H1 (cell line): ENCODE results near the gene AGPS. TPM values are rescaled to one million over a fixed set of nuclear protein-coding genes. Genes with fewer than 3 reads are reported as not detected.

Experiments
- CTCF ChIA-PET: fragments of 300-600 bp; sonication (Branson Sonifier 250); formaldehyde crosslinking; loops from one replicate; lab custom pipeline; 2021; ENCODE audit not compliant: partially characterized antibody; lab: Charles Lee
- POLR2A ChIA-PET: fragments of 300-600 bp; sonication (Branson Sonifier 250); formaldehyde crosslinking; loops from one replicate; lab custom pipeline; 2021; ENCODE audit warnings: inconsistent platforms; ENCODE audit not compliant: partially characterized antibody; lab: Charles Lee
- DNase-seq, 2 experiments: peaks; one replicate each; pipeline versions ENCODE4 v3.0.0 to v3.0.0-alpha.2; 2010 to 2022; ENCODE audit warnings: low spot score in 2 of 2, low read depth in 1 of 2, mixed read lengths in 1 of 2
- FAIRE-seq: peaks from 2 replicates; lab custom pipeline; 2011; peaks lifted over from hg19 to GRCh38; lab: Jason Lieb, UNC
- H2AFZ ChIP-seq: 2 replicates; pipeline ENCODE4 v1.8.1; 2012; ENCODE audit warnings: low read length, inconsistent platforms
- H2AK5ac ChIP-seq: 2 replicates; pipeline ENCODE4 v1.6.1; 2013; ENCODE audit warnings: low read depth, low read length
- H2BK120ac ChIP-seq: replicated peaks from 2 replicates; pipeline ENCODE3; 2013; ENCODE audit warnings: low read depth, low read length, inconsistent platforms
- H2BK12ac ChIP-seq: 2 replicates; pipeline ENCODE4 v1.6.1; 2013; ENCODE audit warnings: low read depth, low read length
- H2BK15ac ChIP-seq: 2 replicates; pipeline ENCODE4 v1.6.1; 2013; ENCODE audit warnings: low read length
- H2BK20ac ChIP-seq: 2 replicates; pipeline ENCODE4 v1.6.1; 2013; ENCODE audit warnings: low read length
- H2BK5ac ChIP-seq: 2 replicates; pipeline ENCODE4 v1.6.1; 2013; ENCODE audit warnings: low read depth, low read length
- H3K14ac ChIP-seq: 2 replicates; pipeline ENCODE4 v1.6.1; 2013; ENCODE audit warnings: inconsistent platforms; ENCODE audit not compliant: insufficient read length
- H3K18ac ChIP-seq: 2 replicates; pipeline ENCODE4 v1.6.1; 2013; ENCODE audit warnings: low read length; ENCODE audit errors: extremely low read depth
- H3K23ac ChIP-seq: 2 replicates; pipeline ENCODE4 v1.6.1; 2013; ENCODE audit warnings: inconsistent platforms; ENCODE audit not compliant: insufficient read length
- H3K23me2 ChIP-seq: 2 replicates; pipeline ENCODE4 v1.6.1; 2013; ENCODE audit warnings: low read depth, low read length
- H3K27ac ChIP-seq: 2 replicates; pipeline ENCODE4 v1.6.1; 2011; ENCODE audit warnings: low read depth, low read length, inconsistent platforms
- H3K27me3 ChIP-seq, 4 experiments: replicated peaks in 1 of 4; 1 replicate in 1 of 4; 2 replicates in 3 of 4; pipeline versions ENCODE4 v1.6.1 to v1.8.1; 2011 to 2013; ENCODE audit warnings: low read length in 3 of 4, mild to moderate bottlenecking in 3 of 4, inconsistent platforms in 2 of 4, mixed read lengths in 2 of 4, moderate library complexity in 1 of 4; ENCODE audit not compliant: control insufficient read depth in 3 of 4, insufficient read depth in 3 of 4; ENCODE audit errors: extremely low read depth in 1 of 4
- H3K36me3 ChIP-seq, 4 experiments: 2 replicates each; pipeline versions ENCODE4 v1.6.1 to v1.8.1; 2011 to 2013; ENCODE audit warnings: mild to moderate bottlenecking in 4 of 4, low read length in 3 of 4, moderate library complexity in 2 of 4, control low read depth in 1 of 4, inconsistent platforms in 1 of 4; ENCODE audit not compliant: insufficient read depth in 4 of 4, control insufficient read depth in 2 of 4
- H3K4ac ChIP-seq: replicated peaks from 2 replicates; pipeline ENCODE3; 2013; ENCODE audit warnings: low read length, low read depth, mixed read lengths, inconsistent platforms; ENCODE audit not compliant: insufficient read length
- H3K4me1 ChIP-seq, 4 experiments: replicated peaks in 1 of 4; 1 replicate in 1 of 4; 2 replicates in 3 of 4; pipeline versions ENCODE4 v1.6.1 to v1.8.1; 2011 to 2013; ENCODE audit warnings: low read length in 3 of 4, inconsistent platforms in 2 of 4, mixed read lengths in 1 of 4; ENCODE audit not compliant: insufficient read depth in 4 of 4, control insufficient read depth in 3 of 4
- H3K4me2 ChIP-seq, 2 experiments: 2 replicates each; pipeline versions ENCODE4 v1.6.1 to v1.8.1; 2011 to 2013; ENCODE audit warnings: low read depth in 2 of 2, low read length in 2 of 2, control low read depth in 1 of 2, inconsistent platforms in 1 of 2, mild to moderate bottlenecking in 1 of 2; ENCODE audit not compliant: insufficient read depth in 1 of 2
- H3K4me3 ChIP-seq, 4 experiments: fragments of 200-600, 300-600 bp in 1 of 4; sonication (generic), shearing (Covaris generic), sonication (Bioruptor Twin) in 1 of 4; 2 replicates each; pipeline versions ENCODE4 v1.5.1 to v1.8.1; 2011 to 2016; ENCODE audit warnings: low read length in 4 of 4, low read depth in 3 of 4, control low read depth in 2 of 4, inconsistent platforms in 2 of 4, mild to moderate bottlenecking in 2 of 4, mixed read lengths in 1 of 4, moderate library complexity in 1 of 4; ENCODE audit not compliant: insufficient read depth in 2 of 4; ENCODE audit errors: extremely low read depth in 1 of 4
- H3K56ac ChIP-seq: replicated peaks from 2 replicates; pipeline ENCODE3; 2013; ENCODE audit warnings: low read depth, mild to moderate bottlenecking, mixed read lengths, low read length, inconsistent platforms; ENCODE audit not compliant: insufficient read length
- H3K79me1 ChIP-seq: 2 replicates; pipeline ENCODE4 v1.6.1; 2013; ENCODE audit warnings: low read depth, low read length, control low read depth
- H3K79me2 ChIP-seq, 2 experiments: 2 replicates each; pipeline versions ENCODE4 v1.6.1 to v1.8.1; 2012 to 2013; ENCODE audit warnings: low read length in 2 of 2, mild to moderate bottlenecking in 2 of 2, inconsistent platforms in 1 of 2; ENCODE audit not compliant: insufficient read depth in 2 of 2, control insufficient read depth in 1 of 2
- H3K9ac ChIP-seq, 4 experiments: replicated peaks in 1 of 4; 1 replicate in 1 of 4; 2 replicates in 3 of 4; pipeline versions ENCODE4 v1.6.1 to v1.8.1; 2011 to 2013; ENCODE audit warnings: low read depth in 3 of 4, low read length in 3 of 4, control low read depth in 2 of 4, mild to moderate bottlenecking in 2 of 4, moderate library complexity in 2 of 4, inconsistent platforms in 1 of 4; ENCODE audit errors: extremely low read depth in 1 of 4
- H3K9me3 ChIP-seq, 2 experiments: 2 replicates each; pipeline versions ENCODE4 v1.6.1 to v1.8.1; 2012 to 2013; ENCODE audit warnings: mild to moderate bottlenecking in 2 of 2, moderate library complexity in 2 of 2, control low read depth in 1 of 2, inconsistent platforms in 1 of 2, low read depth in 1 of 2, low read length in 1 of 2, mixed read lengths in 1 of 2; ENCODE audit not compliant: insufficient read depth in 2 of 2
- H4K20me1 ChIP-seq, 2 experiments: replicated peaks in 1 of 2; 2 replicates each; pipeline versions ENCODE3 to v1.8.1; 2011 to 2013; ENCODE audit warnings: inconsistent platforms in 2 of 2, low read length in 2 of 2, mild to moderate bottlenecking in 1 of 2; ENCODE audit not compliant: insufficient read depth in 2 of 2, control insufficient read depth in 1 of 2
- H4K5ac ChIP-seq: 2 replicates; pipeline ENCODE4 v1.6.1; 2013; ENCODE audit warnings: low read length, low read depth, mixed read lengths, inconsistent platforms; ENCODE audit not compliant: insufficient read length
- H4K8ac ChIP-seq: 2 replicates; pipeline ENCODE4 v1.8.0; 2013; ENCODE audit warnings: mild to moderate bottlenecking, moderate library complexity, low read length, inconsistent platforms; ENCODE audit not compliant: insufficient read depth; ENCODE audit errors: extremely low read depth
- H4K91ac ChIP-seq: replicated peaks from 2 replicates; pipeline ENCODE3; 2013; ENCODE audit warnings: low read length, mixed read lengths, inconsistent platforms; ENCODE audit not compliant: insufficient read length
- TCF12 ChIP-seq: IDR thresholded peaks from 2 replicates; pipeline ENCODE4 v1.6.1; 2011; ENCODE audit warnings: low read depth, mild to moderate bottlenecking, low read length
- TEAD4 ChIP-seq: IDR thresholded peaks from 2 replicates; pipeline ENCODE4 v1.6.1; 2012; ENCODE audit warnings: low read depth, low read length, inconsistent platforms, mixed read lengths
- WGBS, 2 experiments: shearing (Covaris generic) in 1 of 2; methylation state at CpG; one replicate each; pipeline versions ENCODE4 v1.1.6 to v1.1.7; 2013 to 2015; ENCODE audit warnings: low lambda C conversion rate in 2 of 2, mixed read lengths in 2 of 2, inconsistent platforms in 1 of 2, low coverage in 1 of 2, missing lambda C conversion rate in 1 of 2; ENCODE audit not compliant: insufficient replicate concordance in 2 of 2, insufficient coverage in 1 of 2, insufficient read length in 1 of 2; ENCODE audit errors: extremely low coverage in 1 of 2, missing lambda C conversion rate in 1 of 2; 5-methylcytosine and 5-hydroxymethylcytosine counted together
- polyA plus RNA-seq, 7 experiments: library from polyadenylated mRNA; depleted of rRNA in 3 of 7; stranded (reverse) in 5 of 7; unstranded in 2 of 7; fragments of >200 nt in 5 of 7; fragments of 200-250 nt in 2 of 7; gene quantifications; 1 replicate in 5 of 7; 2 replicates in 1 of 7; 4 replicates in 1 of 7; pipeline versions ENCODE4 v1.2.1 to v1.2.3, GENCODE V29; 2011 to 2013; ENCODE audit warnings: missing spikeins in 2 of 7, mixed read lengths in 2 of 7
- total RNA-seq: library from RNA; stranded (reverse); fragmentation: NEBNext Ultra II Directional; extraction: Animal tissue kit (Norgen Biotek cat#: 25700); gene quantifications from 2 replicates; pipeline ENCODE4 v1.2.1, GENCODE V29; 2021

AGPS gene
- total and polyA plus RNA-seq, 2 of the 8 experiments (the other 6 are each of a cell fraction or from before 2014, with no cell fraction given) = 7.3 to 57.8 TPM

DNA sequence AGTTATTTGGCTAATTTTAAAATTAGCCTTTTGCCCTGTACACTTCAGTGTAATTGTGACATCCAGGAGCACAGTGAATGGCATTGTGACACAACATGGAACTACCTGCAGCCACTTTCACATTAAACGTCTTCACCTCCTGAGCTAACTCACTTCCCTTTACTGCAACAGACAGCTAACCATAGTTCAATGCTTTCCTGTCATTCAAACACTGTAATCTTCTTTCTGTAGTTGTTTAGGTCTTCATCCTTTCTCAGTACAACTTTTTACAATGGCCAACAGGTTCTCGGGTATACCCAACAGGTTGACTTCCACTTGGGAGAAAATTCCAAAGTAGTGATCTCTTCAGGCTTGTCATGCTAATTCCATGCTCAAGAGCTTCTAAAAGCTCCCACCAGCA is 8.6 kb upstream of the AGPS start:
- Histone ChIP-seq H2BK12ac (no peak overlapping the region; the same call in 1 of the 2 replicates), H3K27ac (no peak overlapping the region), H3K4ac (no peak overlapping the region), H3K23ac (no peak overlapping the region), H2BK120ac (no peak overlapping the region)
- peak; percentile 68 for FAIRE-seq
- CTCF ChIA-PET = interaction anchor here (1.0 to 1.7 kb wide), 4 partner anchors 9 to 50 kb away, joined by 3 to 10 read pairs (median 4); partner anchors contain the start of gene AGPS
- WGBS, 2 experiments = 30% methylated on average over 2 of the region's 2 CpGs; no CpG with 5 or more reads in 1 of the 2 experiments
- TF ChIP-seq TEAD4 = no peak
- no peak for TF ChIP-seq TCF12
- TF ChIP-seq, all 59 proteins: peak for 0
- Histone ChIP-seq H3K9me3 (no peaks in the 10 kb centered on the region), H4K8ac (no peak overlapping the region), H3K79me2 (no peaks in the 10 kb centered on the region; a peak in 1 of 4 replicates), H2AK5ac (no peak overlapping the region), H3K27me3 (no peaks in the 10 kb centered on the region), H3K4me3 (no peak overlapping the region), H2AFZ (no peak overlapping the region), H2BK15ac (no peak overlapping the region), H3K56ac (no peak overlapping the region), H4K5ac (no peak overlapping the region), H3K23me2 (no peaks in the 10 kb centered on the region), H4K20me1 (no peaks in the 10 kb centered on the region), H3K79me1 (no peaks in the 10 kb centered on the region; the same call in 1 of the 2 replicates), H4K91ac (no peak overlapping the region), H3K4me2 (peak overlapping the region; percentile 35 to 37; a peak in 1 of 4 replicates), H3K4me1 (peaks cover 0 to 4% (median 2%) of the 10 kb centered on the region in 4 experiments; a peak in 2 of 7 replicates), H3K9ac (no peak overlapping the region), H3K18ac (no peak overlapping the region), H2BK20ac (no peak overlapping the region), H3K14ac (no peak overlapping the region), H2BK5ac (no peak overlapping the region), H3K36me3 (no peaks in the 10 kb centered on the region)
- POLR2A ChIA-PET = interaction anchor here (0.7 to 1.3 kb wide), 3 partner anchors 13 to 119 kb away, joined by 3 to 4 read pairs (median 4); partner anchors contain the start of gene NFE2L2
- no peak for DNase-seq
